Cortex of kidney (tissue), 1 donor: Measurements from ENCODE around the gene HSPB3.
"Not testable (repeated sequence)": the region's sequence is repeated elsewhere in the genome, so short reads cannot be mapped to it uniquely, and the experiment has no call there.

Experiments used
- DNase-seq: peaks from one replicate; lab custom pipeline; 2025; lab: John Stamatoyannopoulos, UW

HSPB3 gene

GRCh38 chr5:54455413-54456157 is at the start of gene HSPB3:
HSPB3 (plus strand) TSS chr5:54455699; CDS start chr5:54455790, 91 bp downstream.
- DNase-seq = no peak

- no peak for DNase-seq
These were observed 44.3 kb upstream of the HSPB3 start for GRCh38 chr5:54411176-54411575.

GRCh38 chr5:54412913-54413312 is 42.6 kb upstream of the HSPB3 start:
- DNase-seq = no peak

- no peak for DNase-seq
These were observed 40.4 kb upstream of the HSPB3 start for GRCh38 chr5:54415147-54415546.

GRCh38 chr5:54415896-54416601 is 39.5 kb upstream of the HSPB3 start:
- DNase-seq = no peak

GRCh38 chr5:54419573-54420423 is 35.7 kb upstream of the HSPB3 start:
- not testable (repeated sequence) for DNase-seq

- DNase-seq = not testable (repeated sequence)
These were observed 35.0 kb upstream of the HSPB3 start for GRCh38 chr5:54420511-54420910.

- DNase-seq = no peak
These were observed 33.5 kb upstream of the HSPB3 start for GRCh38 chr5:54421976-54422375.

GRCh38 chr5:54425258-54425657 is 30.2 kb upstream of the HSPB3 start:
- DNase-seq = no peak

GRCh38 chr5:54426209-54426608 is 29.3 kb upstream of the HSPB3 start:
- DNase-seq = no peak

GRCh38 chr5:54434650-54435049 is 20.8 kb upstream of the HSPB3 start:
- not testable (repeated sequence) for DNase-seq

GRCh38 chr5:54438620-54439389 is 16.7 kb upstream of the HSPB3 start:
- DNase-seq = no peak

GRCh38 chr5:54440456-54440893 is 15.0 kb upstream of the HSPB3 start:
- DNase-seq = no peak

- DNase-seq = no peak
These were observed 13.2 kb upstream of the HSPB3 start for GRCh38 chr5:54442271-54442670.

GRCh38 chr5:54443270-54443669 is 12.2 kb upstream of the HSPB3 start:
- no peak for DNase-seq

- DNase-seq = no peak
These were observed 9.7 kb upstream of the HSPB3 start for GRCh38 chr5:54445691-54446378.

- no peak for DNase-seq
These were observed 9.1 kb upstream of the HSPB3 start for GRCh38 chr5:54446379-54446732.

- DNase-seq = no peak
These were observed 5.6 kb upstream of the HSPB3 start for GRCh38 chr5:54449923-54450322.

- DNase-seq = no peak
These were observed 5.0 kb upstream of the HSPB3 start for GRCh38 chr5:54450542-54450941.

- no peak for DNase-seq
These were observed 2.5 kb upstream of the HSPB3 start for GRCh38 chr5:54453046-54453445.

- DNase-seq = no peak
These were observed 897 bp upstream of the HSPB3 start for GRCh38 chr5:54454602-54455001.
